Mesendoderm (in vitro differentiated cells): ENCODE data around the gene SPTAN1.
A peak's percentile ranks its signal among the peaks of the same experiment; 100 is the strongest.

Source experiments
- DNase-seq: peaks from one replicate; pipeline ENCODE4 v3.0.0; 2013
- H2AK5ac ChIP-seq: 2 replicates; pipeline ENCODE4 v1.6.1; 2013; ENCODE audit warnings: low read length, inconsistent platforms
- H2BK120ac ChIP-seq: 2 replicates; pipeline ENCODE4 v1.6.1; 2013; ENCODE audit warnings: low read depth, mild to moderate bottlenecking, low read length, moderate library complexity, mixed read lengths
- H2BK15ac ChIP-seq: replicated peaks from 2 replicates; pipeline ENCODE4 v1.6.1; 2013; ENCODE audit warnings: low read depth, mild to moderate bottlenecking, moderate library complexity
- H2BK5ac ChIP-seq: 2 replicates; pipeline ENCODE4 v1.6.1; 2013; ENCODE audit warnings: low read length, inconsistent platforms
- H3K18ac ChIP-seq: 2 replicates; pipeline ENCODE4 v1.6.1; 2013; ENCODE audit warnings: mild to moderate bottlenecking, low read length, mixed read lengths
- H3K23ac ChIP-seq: one replicate; pipeline ENCODE4 v1.6.1; 2013; ENCODE audit warnings: low read length
- H3K27ac ChIP-seq: 2 replicates; pipeline ENCODE4 v1.5.1; 2013; ENCODE audit warnings: low read depth, mild to moderate bottlenecking, inconsistent platforms, low read length, moderate library complexity
- H3K27me3 ChIP-seq: 2 replicates; pipeline ENCODE4 v1.6.1; 2013; ENCODE audit warnings: low read length, control low read depth, mild to moderate bottlenecking, inconsistent platforms; ENCODE audit not compliant: insufficient read depth, poor library complexity
- H3K36me3 ChIP-seq: 2 replicates; pipeline ENCODE4 v1.6.1; 2013; ENCODE audit warnings: low read length, inconsistent platforms; ENCODE audit not compliant: control insufficient read depth, insufficient read depth
- H3K4ac ChIP-seq: one replicate; pipeline ENCODE4 v1.6.1; 2013; ENCODE audit warnings: low read depth, mild to moderate bottlenecking, low read length, moderate library complexity
- H3K4me1 ChIP-seq: 2 replicates; pipeline ENCODE4 v1.6.1; 2013; ENCODE audit warnings: low read depth, low read length, inconsistent platforms; ENCODE audit not compliant: control insufficient read depth
- H3K4me2 ChIP-seq: 2 replicates; pipeline ENCODE4 v1.6.1; 2013; ENCODE audit warnings: low read length
- H3K4me3 ChIP-seq: 2 replicates; pipeline ENCODE4 v1.5.1; 2013; ENCODE audit warnings: mild to moderate bottlenecking, low read length
- H3K56ac ChIP-seq: one replicate; pipeline ENCODE4 v1.6.1; 2013; ENCODE audit warnings: low read length
- H3K79me1 ChIP-seq: 2 replicates; pipeline ENCODE4 v1.6.1; 2013; ENCODE audit warnings: low read length, inconsistent platforms
- H3K79me2 ChIP-seq: 2 replicates; pipeline ENCODE4 v1.6.1; 2013; ENCODE audit warnings: mild to moderate bottlenecking, low read length; ENCODE audit not compliant: control insufficient read depth, insufficient read depth
- H3K9ac ChIP-seq: 2 replicates; pipeline ENCODE4 v1.6.1; 2013; ENCODE audit warnings: low read length, inconsistent platforms
- H4K5ac ChIP-seq: one replicate; pipeline ENCODE4 v1.6.1; 2013; ENCODE audit warnings: low read length
- H4K8ac ChIP-seq: one replicate; pipeline ENCODE4 v1.6.1; 2013; ENCODE audit warnings: low read depth, mild to moderate bottlenecking, control low read depth, low read length, moderate library complexity
- WGBS: extraction: QIAGEN DNeasy Blood & Tissue Kit; methylation state at CpG from one replicate; pipeline ENCODE4 v1.1.7; 2013; ENCODE audit warnings: low lambda C conversion rate, missing lambda C conversion rate; ENCODE audit not compliant: insufficient coverage; ENCODE audit errors: extremely low coverage; 5-methylcytosine and 5-hydroxymethylcytosine counted together

SPTAN1 gene

GRCh38 chr9:128548876-128549275 lies 3.5 kb upstream of the SPTAN1 start:
- no CpG with 5 or more reads among the region's 7 CpGs for WGBS

GRCh38 chr9:128550226-128550625 lies 2.2 kb upstream of the SPTAN1 start:
- H3K4me1 ChIP-seq = peaks cover 13% of the 10 kb centered on the region
- no peak overlapping the region for H3K23ac ChIP-seq
- no peak overlapping the region for H4K8ac ChIP-seq
- H3K56ac ChIP-seq = peak overlapping the region; percentile 45
- peaks cover 23% of the 10 kb centered on the region for H3K79me2 ChIP-seq
- WGBS = no CpG with 5 or more reads among the region's 2 CpGs
- peak; percentile 70 for DNase-seq
- H4K5ac ChIP-seq = no peak overlapping the region
- H2BK5ac ChIP-seq = no peak overlapping the region
- H3K18ac ChIP-seq = no peak overlapping the region
- H3K79me1 ChIP-seq = peaks cover 2% of the 10 kb centered on the region
- H3K27ac ChIP-seq = no peak overlapping the region
- no peak overlapping the region for H3K9ac ChIP-seq
- H3K27me3 ChIP-seq = no peaks in the 10 kb centered on the region
- no peak overlapping the region for H2BK15ac ChIP-seq
- H3K36me3 ChIP-seq = no peaks in the 10 kb centered on the region
- H3K4me2 ChIP-seq = no peak overlapping the region
- no peak overlapping the region for H3K4me3 ChIP-seq
- no peak overlapping the region for H3K4ac ChIP-seq
- H2AK5ac ChIP-seq = no peak overlapping the region
- no peak overlapping the region for H2BK120ac ChIP-seq

More at GRCh38 chr9:128548876-128549275, 3.5 kb upstream of the SPTAN1 start:
- Histone ChIP-seq H2BK15ac (no peak overlapping the region), H3K4me2 (no peak overlapping the region), H2AK5ac (no peak overlapping the region), H3K27me3 (no peaks in the 10 kb centered on the region), H3K4me1 (peaks cover 4% of the 10 kb centered on the region), H3K9ac (no peak overlapping the region), H4K8ac (no peak overlapping the region), H3K27ac (no peak overlapping the region), H3K4me3 (no peak overlapping the region), H3K4ac (no peak overlapping the region), H3K79me2 (peaks cover 11% of the 10 kb centered on the region), H3K23ac (no peak overlapping the region), H3K56ac (no peak overlapping the region), H4K5ac (no peak overlapping the region), H3K36me3 (no peaks in the 10 kb centered on the region), H2BK120ac (no peak overlapping the region), H3K79me1 (no peaks in the 10 kb centered on the region), H3K18ac (no peak overlapping the region), H2BK5ac (no peak overlapping the region)
- DNase-seq = peak; percentile 18

- Histone ChIP-seq H4K8ac (no peak overlapping the region), H3K79me2 (peaks cover 28% of the 10 kb centered on the region), H3K79me1 (peaks cover 2% of the 10 kb centered on the region), H3K27ac (peak overlapping the region; percentile 30), H2BK5ac (no peak overlapping the region), H4K5ac (no peak overlapping the region), H3K9ac (peak overlapping the region; percentile 83), H3K4me1 (peaks cover 13% of the 10 kb centered on the region), H2AK5ac (no peak overlapping the region), H3K27me3 (no peaks in the 10 kb centered on the region), H3K23ac (no peak overlapping the region), H3K36me3 (no peaks in the 10 kb centered on the region), H2BK15ac (no peak overlapping the region), H3K56ac (peak overlapping the region; percentile 98), H3K18ac (no peak overlapping the region), H2BK120ac (no peak overlapping the region), H3K4me3 (no peak overlapping the region), H3K4ac (no peak overlapping the region), H3K4me2 (no peak overlapping the region)
- no CpG with 5 or more reads among the region's 11 CpGs for WGBS
- peak; percentile 51 for DNase-seq
These were observed 1.4 kb upstream of the SPTAN1 start for GRCh38 chr9:128550770-128551656.

DNA sequence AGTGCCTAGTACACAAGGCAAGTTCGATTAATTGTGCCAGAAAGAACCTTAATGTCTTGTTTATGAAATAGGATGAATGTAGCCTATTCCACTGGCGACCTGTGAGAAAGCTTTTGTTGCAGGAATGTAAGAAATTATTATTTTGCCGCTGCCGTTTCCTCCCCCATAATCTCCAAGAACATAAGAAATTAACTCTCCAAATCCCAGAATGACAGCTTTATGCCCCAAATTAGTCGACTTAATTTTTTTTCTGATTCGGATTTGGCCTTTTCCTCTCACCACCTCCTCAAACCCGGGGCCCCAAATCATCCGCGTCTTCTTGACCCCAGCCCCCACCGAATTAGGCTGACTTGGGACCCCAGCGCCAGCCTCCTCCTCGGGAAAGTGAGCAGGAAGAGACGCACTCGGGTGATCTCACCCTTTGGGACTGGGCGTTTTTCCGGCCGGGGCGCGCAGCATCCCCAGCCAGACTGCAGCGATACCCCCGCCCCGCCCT lies 682 bp upstream of the SPTAN1 start:
- H3K27me3 ChIP-seq = no peaks in the 10 kb centered on the region
- peak overlapping the region; percentile 73 for H3K4me2 ChIP-seq
- H3K4me3 ChIP-seq = peak overlapping the region; percentile 73
- no peak overlapping the region for H3K27ac ChIP-seq
- H2BK5ac ChIP-seq = peak overlapping the region; percentile 47
- no peak overlapping the region for H2BK120ac ChIP-seq
- H4K5ac ChIP-seq = no peak overlapping the region
- no peak overlapping the region for H2AK5ac ChIP-seq
- H3K18ac ChIP-seq = peak overlapping the region; percentile 72
- no peak overlapping the region for H3K23ac ChIP-seq
- H4K8ac ChIP-seq = no peak overlapping the region
- H3K4ac ChIP-seq = no peak overlapping the region
- peaks cover 32% of the 10 kb centered on the region for H3K79me2 ChIP-seq
- H3K79me1 ChIP-seq = peaks cover 2% of the 10 kb centered on the region
- WGBS = no CpG with 5 or more reads among the region's 22 CpGs
- H3K9ac ChIP-seq = peak overlapping the region; percentile 83
- peaks cover 13% of the 10 kb centered on the region for H3K4me1 ChIP-seq
- no peaks in the 10 kb centered on the region for H3K36me3 ChIP-seq
- H2BK15ac ChIP-seq = no peak overlapping the region
- DNase-seq = peak; percentile 93
- peak overlapping the region; percentile 98 for H3K56ac ChIP-seq

GRCh38 chr9:128552744-128553440 lies 505 bp downstream of the SPTAN1 start:
- Histone ChIP-seq H3K9ac (peak overlapping the region; percentile 86), H3K27me3 (no peaks in the 10 kb centered on the region), H3K56ac (peak overlapping the region; percentile 93), H3K23ac (no peak overlapping the region), H3K36me3 (no peaks in the 10 kb centered on the region), H2BK15ac (peak overlapping the region; percentile 41), H3K4me3 (peak overlapping the region; percentile 45), H3K79me2 (peaks cover 40% of the 10 kb centered on the region), H2AK5ac (no peak overlapping the region), H3K27ac (peak overlapping the region; percentile 96), H3K79me1 (peaks cover 5% of the 10 kb centered on the region), H2BK120ac (peak overlapping the region; percentile 61), H2BK5ac (no peak overlapping the region), H3K4ac (peak overlapping the region; percentile 74), H4K5ac (no peak overlapping the region), H3K4me2 (peak overlapping the region; percentile 66), H4K8ac (peak overlapping the region; percentile 87), H3K4me1 (peaks cover 13% of the 10 kb centered on the region), H3K18ac (peak overlapping the region; percentile 99)
- peak; percentile 65 for DNase-seq
- no CpG with 5 or more reads among the region's 59 CpGs for WGBS
